AG09319 (cell line): ENCODE measurements around the gene ENDOG.

Experiments
- DNase-seq: peaks from one replicate; pipeline ENCODE4 v3.0.0-alpha.2; 2010; ENCODE audit warnings: low read depth; ENCODE audit errors: extremely low read depth
- TF ChIP-seq, protein P1 (sequence below): IDR thresholded peaks from 2 replicates; pipeline ENCODE4 v1.5.1; 2011; ENCODE audit warnings: low read depth, mild to moderate bottlenecking, inconsistent platforms, low read length, moderate library complexity

Gene ENDOG

GRCh38 chr9:128805661-128806060, 12.6 kb upstream of the ENDOG start:
- TF ChIP-seq, protein P1, sequence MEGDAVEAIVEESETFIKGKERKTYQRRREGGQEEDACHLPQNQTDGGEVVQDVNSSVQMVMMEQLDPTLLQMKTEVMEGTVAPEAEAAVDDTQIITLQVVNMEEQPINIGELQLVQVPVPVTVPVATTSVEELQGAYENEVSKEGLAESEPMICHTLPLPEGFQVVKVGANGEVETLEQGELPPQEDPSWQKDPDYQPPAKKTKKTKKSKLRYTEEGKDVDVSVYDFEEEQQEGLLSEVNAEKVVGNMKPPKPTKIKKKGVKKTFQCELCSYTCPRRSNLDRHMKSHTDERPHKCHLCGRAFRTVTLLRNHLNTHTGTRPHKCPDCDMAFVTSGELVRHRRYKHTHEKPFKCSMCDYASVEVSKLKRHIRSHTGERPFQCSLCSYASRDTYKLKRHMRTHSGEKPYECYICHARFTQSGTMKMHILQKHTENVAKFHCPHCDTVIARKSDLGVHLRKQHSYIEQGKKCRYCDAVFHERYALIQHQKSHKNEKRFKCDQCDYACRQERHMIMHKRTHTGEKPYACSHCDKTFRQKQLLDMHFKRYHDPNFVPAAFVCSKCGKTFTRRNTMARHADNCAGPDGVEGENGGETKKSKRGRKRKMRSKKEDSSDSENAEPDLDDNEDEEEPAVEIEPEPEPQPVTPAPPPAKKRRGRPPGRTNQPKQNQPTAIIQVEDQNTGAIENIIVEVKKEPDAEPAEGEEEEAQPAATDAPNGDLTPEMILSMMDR = no peak
- DNase-seq = no peak

DNA sequence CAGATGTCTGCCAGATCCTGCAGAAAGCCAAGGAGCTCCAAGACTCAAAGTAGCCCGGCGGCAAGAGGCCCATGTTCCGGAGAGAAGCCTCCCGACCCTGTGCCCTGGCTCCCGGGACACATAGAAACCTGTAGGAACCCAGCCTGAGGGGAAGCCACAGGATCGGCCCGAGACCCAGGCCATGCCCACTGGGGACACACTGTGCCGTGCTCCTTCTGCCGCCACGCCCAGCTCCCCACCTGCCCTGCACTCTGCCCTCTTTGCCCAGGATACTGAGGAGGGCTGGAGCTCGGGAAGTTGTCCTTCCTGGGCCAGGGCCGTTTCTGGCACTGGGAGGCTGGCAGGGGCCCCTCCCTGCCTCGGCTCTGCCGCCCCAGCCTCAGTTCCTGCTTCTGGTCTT, 10.5 kb upstream of the ENDOG start:
- no peak for DNase-seq

DNA sequence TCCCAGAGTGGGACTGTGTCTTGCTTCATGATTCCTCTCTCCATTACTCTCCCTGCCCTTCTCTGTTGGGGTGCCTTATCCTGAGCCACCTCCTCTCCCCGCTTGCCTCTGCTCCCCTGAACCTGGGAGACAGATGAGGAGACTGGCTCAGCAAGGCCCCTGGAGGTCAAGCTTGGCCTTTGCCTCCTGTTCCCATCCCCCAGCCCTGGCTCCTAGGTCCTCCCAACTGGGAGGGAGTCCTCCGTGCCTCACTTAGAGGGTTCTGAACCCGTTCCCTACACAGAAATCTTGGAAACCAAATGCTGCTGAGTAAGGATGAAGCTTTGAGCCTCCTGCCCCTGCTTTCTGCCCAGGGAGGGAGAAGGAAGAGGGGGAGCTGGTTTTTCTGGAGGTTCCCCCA, 9.8 kb upstream of the ENDOG start:
- TF ChIP-seq, protein P1 = no peak
- no peak for DNase-seq

More for the DNA sequence above, 10.5 kb upstream of the ENDOG start:
- TF ChIP-seq, protein P1 = no peak

- DNase-seq = no peak
- TF ChIP-seq, protein P1 = no peak
These were observed 9.2 kb upstream of the ENDOG start for GRCh38 chr9:128809036-128809599.

DNA sequence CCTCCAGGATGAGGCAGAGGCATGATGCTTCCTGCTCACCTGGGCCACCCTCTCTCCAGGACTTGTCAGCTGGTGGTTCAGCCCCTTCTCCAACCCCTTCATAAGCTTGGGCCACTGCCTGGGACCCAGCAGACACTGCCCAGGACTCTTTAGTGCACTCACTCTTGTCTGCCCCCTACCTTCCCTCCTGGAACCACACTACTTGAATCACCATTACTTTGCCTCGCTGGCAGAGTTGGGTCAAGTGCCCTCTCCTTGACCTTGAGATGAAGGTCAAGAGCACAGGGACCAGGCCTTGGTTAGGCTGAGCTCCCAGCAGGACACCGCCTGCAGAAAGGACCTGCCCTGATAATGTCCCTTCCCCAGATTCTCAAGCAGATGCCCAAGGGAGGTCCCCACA, 8.5 kb upstream of the ENDOG start:
- no peak for DNase-seq
- TF ChIP-seq, protein P1 = no peak; the same call in 1 of the 2 replicates

DNA sequence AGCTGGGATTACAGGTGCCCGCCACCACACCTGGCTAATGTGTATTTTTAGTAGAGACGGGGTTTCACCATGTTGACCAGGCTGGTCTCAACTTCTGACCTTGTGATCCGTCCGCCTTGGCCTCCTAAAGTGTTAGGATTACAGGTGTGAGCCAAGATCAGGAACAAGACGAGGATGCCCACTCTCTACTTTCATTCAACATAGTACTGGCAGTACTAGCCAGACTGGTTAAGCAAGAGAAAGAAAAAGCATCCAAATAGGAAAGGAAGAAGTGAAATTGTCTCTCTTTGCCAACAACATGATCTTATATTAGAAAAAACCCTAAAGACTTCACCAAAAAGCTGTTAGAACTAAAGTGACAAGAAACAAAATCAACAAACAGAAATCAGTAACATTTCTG, 7.4 kb upstream of the ENDOG start:
- DNase-seq = no peak
- TF ChIP-seq, protein P1 = no peak

- no peak for DNase-seq
- TF ChIP-seq, protein P1 = no peak
These were observed 777 bp downstream of the ENDOG start for GRCh38 chr9:128818839-128819715.
